HEK293 (cell line): ENCODE measurements around the gene CELSR1.

Experiments
- CTCF ChIA-PET: fragments of 350-600 bp; formaldehyde crosslinking; extraction: SDS; loops from one replicate; lab custom pipeline; 2021; ENCODE audit warnings: antibody characterized with exemption; lab: Yijun Ruan, JAX
- POLR2A ChIA-PET: fragments of 300-600 bp; formaldehyde crosslinking; extraction: SDS; loops from one replicate; lab custom pipeline; 2020; ENCODE audit warnings: antibody characterized with exemption, inconsistent platforms; lab: Yijun Ruan, JAX
- H3K27ac ChIP-seq: fragments of 200-500 bp; sonication (Bioruptor generic); 2 replicates; pipeline ENCODE4 v1.5.1; 2014; ENCODE audit warnings: low read depth, low read length, control low read depth, inconsistent platforms; ENCODE audit errors: extremely low read depth
- H3K36me3 ChIP-seq, 2 experiments: fragments of 200-500 bp in 1 of 2; sonication (Bioruptor generic) in 1 of 2; 1 replicate in 1 of 2; 2 replicates in 1 of 2; pipeline ENCODE4 v1.5.1; 2014 to 2017; ENCODE audit warnings: inconsistent platforms in 2 of 2, low read length in 2 of 2; ENCODE audit not compliant: control insufficient read depth in 2 of 2, insufficient read depth in 1 of 2
- H3K4me1 ChIP-seq: fragments of 200-500 bp; sonication (Bioruptor generic); 2 replicates; pipeline ENCODE4 v1.5.1; 2014; ENCODE audit warnings: mild to moderate bottlenecking, low read length, inconsistent platforms; ENCODE audit not compliant: control insufficient read depth, insufficient read depth
- H3K4me3 ChIP-seq: 2 replicates; pipeline ENCODE4 v1.5.1; 2011; ENCODE audit warnings: low read depth, mild to moderate bottlenecking, control low read depth, low read length, moderate library complexity
- H3K9me3 ChIP-seq: fragments of 200-500 bp; sonication (Bioruptor generic); 2 replicates; pipeline ENCODE4 v1.5.1; 2014; ENCODE audit warnings: low read depth, low read length, inconsistent platforms; ENCODE audit not compliant: control insufficient read depth, insufficient read depth
- MEIS1 ChIP-seq: sonication (generic); formaldehyde crosslinking; IDR thresholded peaks from 2 replicates; pipeline ENCODE4 v1.8.1; 2022; ENCODE audit warnings: missing genetic modification reagents, mild to moderate bottlenecking, borderline replicate concordance
- PATZ1 ChIP-seq: fragments of 450-650 bp; formaldehyde crosslinking; IDR thresholded peaks from 2 replicates; pipeline ENCODE4 v1.5.1; 2016; ENCODE audit warnings: missing biosample characterization, missing genetic modification characterization
- PRDM10 ChIP-seq: fragments of 450-650 bp; formaldehyde crosslinking; IDR thresholded peaks from 2 replicates; pipeline ENCODE4 v1.5.1; 2016; ENCODE audit warnings: missing biosample characterization, missing genetic modification characterization
- PRDM6 ChIP-seq: fragments of 450-650 bp; formaldehyde crosslinking; IDR thresholded peaks from 2 replicates; pipeline ENCODE4 v1.5.1; 2017; ENCODE audit warnings: missing biosample characterization, missing genetic modification characterization
- ZFP69B ChIP-seq: fragments of 450-650 bp; formaldehyde crosslinking; IDR thresholded peaks from 2 replicates; pipeline ENCODE4 v1.5.1; 2016; ENCODE audit warnings: missing biosample characterization, missing genetic modification characterization
- ZNF155 ChIP-seq: fragments of 450-650 bp; formaldehyde crosslinking; IDR thresholded peaks from 2 replicates; pipeline ENCODE4 v1.5.1; 2016; ENCODE audit warnings: missing biosample characterization, missing genetic modification characterization
- ZNF157 ChIP-seq: fragments of 450-650 bp; formaldehyde crosslinking; IDR thresholded peaks from 2 replicates; pipeline ENCODE4 v1.5.1; 2016; ENCODE audit warnings: missing biosample characterization, missing genetic modification characterization
- ZNF169 ChIP-seq: fragments of 450-650 bp; formaldehyde crosslinking; IDR thresholded peaks from 2 replicates; pipeline ENCODE4 v1.5.1; 2016; ENCODE audit warnings: missing biosample characterization, missing genetic modification characterization
- ZNF404 ChIP-seq: fragments of 450-650 bp; formaldehyde crosslinking; IDR thresholded peaks from 2 replicates; pipeline ENCODE4 v1.5.1; 2017; ENCODE audit warnings: missing biosample characterization, missing genetic modification characterization
- ZNF426 ChIP-seq: fragments of 450-650 bp; formaldehyde crosslinking; IDR thresholded peaks from 2 replicates; pipeline ENCODE4 v1.5.1; 2017; ENCODE audit warnings: missing biosample characterization, missing genetic modification characterization, mild to moderate bottlenecking, inconsistent platforms, moderate library complexity
- ZNF600 ChIP-seq: fragments of 450-650 bp; formaldehyde crosslinking; IDR thresholded peaks from 2 replicates; pipeline ENCODE4 v1.5.1; 2016; ENCODE audit warnings: missing biosample characterization, missing genetic modification characterization
- ZNF658 ChIP-seq: fragments of 450-650 bp; formaldehyde crosslinking; IDR thresholded peaks from 2 replicates; pipeline ENCODE4; 2016; ENCODE audit warnings: missing biosample characterization, missing genetic modification characterization
- ZNF677 ChIP-seq: fragments of 450-650 bp; IDR thresholded peaks from 2 replicates; pipeline ENCODE4 v1.5.0; 2018; ENCODE audit warnings: missing biosample characterization, mild to moderate bottlenecking, missing genetic modification characterization, moderate library complexity
- ZNF692 ChIP-seq: fragments of 450-650 bp; formaldehyde crosslinking; IDR thresholded peaks from 2 replicates; pipeline ENCODE4 v1.5.1; 2016; ENCODE audit warnings: missing biosample characterization, missing genetic modification characterization
- ZNF701 ChIP-seq: fragments of 450-650 bp; formaldehyde crosslinking; IDR thresholded peaks from 2 replicates; pipeline ENCODE4 v1.5.1; 2016; ENCODE audit warnings: missing biosample characterization, missing genetic modification characterization
- ZSCAN18 ChIP-seq: fragments of 450-650 bp; formaldehyde crosslinking; IDR thresholded peaks from 2 replicates; pipeline ENCODE4 v1.5.1; 2016; ENCODE audit warnings: missing biosample characterization, missing genetic modification characterization

The CELSR1 gene

GRCh38 chr22:46374663-46375474 lies 162.6 kb downstream of the CELSR1 start:
- Histone ChIP-seq H3K36me3 (peaks cover 10 to 30% of the 10 kb centered on the region in 2 experiments; a peak in 2 of 3 replicates), H3K9me3 (no peaks in the 10 kb centered on the region), H3K27ac (no peak overlapping the region), H3K4me1 (peaks cover 9% of the 10 kb centered on the region; the same call in 1 of the 2 replicates), H3K4me3 (no peak overlapping the region)
- TF ChIP-seq PATZ1 (tag by site-specific recombination) (no peak), ZNF157 (tag by site-specific recombination) (no peak), ZNF426 (no peak), ZNF169 (tag by site-specific recombination) (no peak), ZNF692 (tag by site-specific recombination) (no peak), ZNF658 (no peak), ZNF701 (tag by site-specific recombination) (no peak), ZNF404 (tag by site-specific recombination) (no peak), ZNF677 (tag by site-specific recombination) (no peak), ZSCAN18 (no peak), ZFP69B (tag by site-specific recombination) (no peak), ZNF600 (tag by site-specific recombination) (no peak), ZNF155 (tag by site-specific recombination) (no peak)
- CTCF ChIA-PET: interaction anchor here (2.0 kb wide), 1 partner anchor 7 kb away, joined by 8 read pairs; no protein-coding TSS in a partner anchor
- POLR2A ChIA-PET: no interaction called here

- Histone ChIP-seq H3K4me1 (peaks cover 9% of the 10 kb centered on the region; the same call in 1 of the 2 replicates), H3K4me3 (no peak overlapping the region), H3K27ac (no peak overlapping the region; the same call in 1 of the 2 replicates), H3K36me3 (peaks cover 10 to 26% of the 10 kb centered on the region in 2 experiments; a peak in 2 of 3 replicates), H3K9me3 (no peaks in the 10 kb centered on the region)
- CTCF ChIA-PET: no interaction called here
- TF ChIP-seq PRDM6 (tag by site-specific recombination) (no peak), PRDM10 (0 out of 2 replicates have a peak, but pooled peaks have one; percentile 11), MEIS1 (CRISPR knock-in tag) (0 out of 2 replicates have a peak, but pooled peaks have one; percentile 40)
- POLR2A ChIA-PET: no interaction called here
Measured at GRCh38 chr22:46373921-46374662, 163.3 kb downstream of the CELSR1 start.
